Mammary epithelial cell (primary cell): Measurements from ENCODE around the gene ZGPAT.

Experiments used
- CTCF ChIP-seq, 2 donors: IDR thresholded peaks in 1 of 2; conservative IDR thresholded peaks in 1 of 2; 2 replicates each; pipeline ENCODE4 v1.5.1; 2011 to 2012; ENCODE audit warnings: inconsistent platforms in 2 of 2, low read length in 2 of 2, mild to moderate bottlenecking in 2 of 2, control low read depth in 1 of 2, low read depth in 1 of 2; ENCODE audit not compliant: insufficient read depth in 1 of 2; ENCODE audit errors: extremely low read depth in 1 of 2
- EZH2 ChIP-seq: IDR thresholded peaks from 2 replicates; pipeline ENCODE4 v1.6.1; 2012; ENCODE audit warnings: low read length, inconsistent platforms, borderline replicate concordance

- TF ChIP-seq EZH2 (no peak), CTCF (conservative IDR thresholded peaks at IDR 0.05 in 1 of 2, IDR thresholded peaks at IDR 0.05 in 1 of 2; ENCODE audit: extremely low read depth in 1 of 2, insufficient read depth in 1 of 2, low read depth in 1 of 2, low read length in 2 of 2) (no peak)
These were observed 31.6 kb downstream of the ZGPAT start, which contains the start of gene SLC2A4RG for GRCh38 chr20:63739130-63740069.
